OCI-LY7 (cell line): ENCODE measurements around the gene FALEC.

Experiments
- CTCF ChIP-seq: fragments of 200-600 bp; sonication (generic); conservative IDR thresholded peaks from 2 replicates; pipeline ENCODE4 v1.5.1; 2014; ENCODE audit warnings: mild to moderate bottlenecking, antibody characterized with exemption, low read length, moderate library complexity, mixed read lengths
- EZH2phosphoT487 ChIP-seq: fragments of 200-600 bp; sonication (generic); IDR thresholded peaks from 2 replicates; pipeline ENCODE4 v1.6.1; 2018; ENCODE audit warnings: low read depth, borderline replicate concordance, mild to moderate bottlenecking, mixed run types, antibody characterized with exemption, low read length, moderate library complexity, mixed read lengths

GRCh38 chr1:150548324-150548631, 32.7 kb downstream of the FALEC start:
- TF ChIP-seq EZH2phosphoT487 (no peak), CTCF (no peak)
